Measurements from ENCODE around the gene SLCO1A2.

DNA sequence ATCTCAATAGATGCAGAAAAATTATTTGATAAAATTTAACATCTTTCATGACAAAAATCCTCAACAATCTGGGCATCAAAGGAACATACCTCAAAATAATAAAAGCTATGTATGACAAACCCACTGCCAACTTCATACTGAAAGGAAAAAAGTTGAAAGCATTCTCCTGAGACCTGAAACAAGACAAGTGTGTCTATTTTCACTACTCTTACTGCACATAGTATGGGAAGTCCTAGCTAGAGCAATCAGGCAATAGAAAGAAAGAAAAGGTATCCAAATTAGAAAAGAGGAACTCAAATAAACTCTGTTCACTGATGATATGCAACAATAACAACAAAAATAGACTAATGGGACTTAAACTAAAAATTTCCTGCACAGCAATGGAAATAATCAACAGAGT, 113.6 kb downstream of the SLCO1A2 start:
- TF ChIP-seq POLR2A (IDR thresholded peaks at IDR 0.05) (no peak), EP300 (IDR thresholded peaks at IDR 0.05; ENCODE audit: low read depth) (no peak), POLR2AphosphoS5 (IDR thresholded peaks at IDR 0.05) (no peak)
- TF ChIP-seq, protein P1, sequence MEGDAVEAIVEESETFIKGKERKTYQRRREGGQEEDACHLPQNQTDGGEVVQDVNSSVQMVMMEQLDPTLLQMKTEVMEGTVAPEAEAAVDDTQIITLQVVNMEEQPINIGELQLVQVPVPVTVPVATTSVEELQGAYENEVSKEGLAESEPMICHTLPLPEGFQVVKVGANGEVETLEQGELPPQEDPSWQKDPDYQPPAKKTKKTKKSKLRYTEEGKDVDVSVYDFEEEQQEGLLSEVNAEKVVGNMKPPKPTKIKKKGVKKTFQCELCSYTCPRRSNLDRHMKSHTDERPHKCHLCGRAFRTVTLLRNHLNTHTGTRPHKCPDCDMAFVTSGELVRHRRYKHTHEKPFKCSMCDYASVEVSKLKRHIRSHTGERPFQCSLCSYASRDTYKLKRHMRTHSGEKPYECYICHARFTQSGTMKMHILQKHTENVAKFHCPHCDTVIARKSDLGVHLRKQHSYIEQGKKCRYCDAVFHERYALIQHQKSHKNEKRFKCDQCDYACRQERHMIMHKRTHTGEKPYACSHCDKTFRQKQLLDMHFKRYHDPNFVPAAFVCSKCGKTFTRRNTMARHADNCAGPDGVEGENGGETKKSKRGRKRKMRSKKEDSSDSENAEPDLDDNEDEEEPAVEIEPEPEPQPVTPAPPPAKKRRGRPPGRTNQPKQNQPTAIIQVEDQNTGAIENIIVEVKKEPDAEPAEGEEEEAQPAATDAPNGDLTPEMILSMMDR (IDR thresholded peaks at IDR 0.05) = no peak

All from transverse colon (tissue), 4 donors.